Activated T-cell treated with anti-CD3 and anti-CD28 coated beads, Interleukin-2, amount 50 U/mL, for 48 hours (primary cell): Measurements from ENCODE around the gene SH2D7.

ENCODE experiments used
- DNase-seq, 2 experiments: peaks; one replicate each; pipeline ENCODE4 v3.0.0-alpha.2; 2020

SH2D7 gene

DNA sequence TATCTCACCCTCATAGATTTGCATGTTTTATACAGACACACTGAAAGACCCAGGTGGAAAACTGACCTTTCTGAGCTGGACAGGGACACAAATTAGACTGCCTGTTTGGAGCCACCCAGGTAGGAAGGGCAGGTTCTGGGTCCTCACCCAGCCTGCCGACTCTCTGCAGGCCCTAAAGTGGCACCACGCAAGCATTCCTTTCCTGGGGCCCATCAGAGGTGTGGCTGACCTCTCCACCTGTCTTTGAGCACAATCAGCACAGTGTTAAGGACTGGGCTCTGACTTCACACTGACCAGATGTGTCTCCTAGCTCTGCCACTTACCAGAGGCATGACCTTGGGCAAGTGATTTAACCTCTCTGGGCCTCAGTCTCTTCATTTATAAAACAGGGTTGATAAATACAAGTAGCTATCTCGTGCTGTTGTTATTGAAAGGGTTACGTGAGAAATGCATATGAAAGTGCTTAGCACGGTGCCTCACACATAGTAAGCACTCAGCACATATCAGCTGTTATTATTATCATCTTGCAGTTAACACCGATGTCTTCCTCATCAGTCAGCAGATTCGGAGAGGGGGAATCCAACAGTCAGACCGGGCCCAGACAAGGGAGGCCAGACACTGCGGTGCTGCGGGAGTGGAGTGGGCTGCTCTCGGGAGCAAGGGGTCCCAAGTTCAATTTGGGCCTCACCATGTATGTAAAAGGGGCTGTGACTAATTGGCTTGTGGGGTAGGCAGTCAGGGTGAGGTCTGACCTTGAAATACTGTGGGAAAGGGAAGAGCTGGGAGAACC lies 12.9 kb upstream of the SH2D7 start:
- no peak for DNase-seq

DNA sequence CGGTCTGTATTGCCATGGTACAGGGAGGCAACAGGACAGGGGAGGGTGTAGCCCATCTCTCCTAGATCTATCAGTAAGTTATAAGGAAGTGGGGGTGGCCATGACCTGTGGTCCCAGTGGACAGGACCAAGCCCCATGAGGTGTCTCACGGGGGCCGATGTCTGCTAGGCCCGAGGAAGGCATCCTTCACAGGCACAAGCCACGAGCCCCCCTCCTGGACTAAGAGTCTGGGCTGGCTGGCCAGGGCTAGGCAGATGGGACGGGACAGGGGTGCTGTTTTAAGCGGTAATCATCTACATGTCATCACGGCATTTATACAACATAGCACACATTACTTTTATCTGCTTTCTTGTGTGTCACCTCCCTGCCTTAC lies 12.3 kb upstream of the SH2D7 start:
- no peak for DNase-seq

DNA sequence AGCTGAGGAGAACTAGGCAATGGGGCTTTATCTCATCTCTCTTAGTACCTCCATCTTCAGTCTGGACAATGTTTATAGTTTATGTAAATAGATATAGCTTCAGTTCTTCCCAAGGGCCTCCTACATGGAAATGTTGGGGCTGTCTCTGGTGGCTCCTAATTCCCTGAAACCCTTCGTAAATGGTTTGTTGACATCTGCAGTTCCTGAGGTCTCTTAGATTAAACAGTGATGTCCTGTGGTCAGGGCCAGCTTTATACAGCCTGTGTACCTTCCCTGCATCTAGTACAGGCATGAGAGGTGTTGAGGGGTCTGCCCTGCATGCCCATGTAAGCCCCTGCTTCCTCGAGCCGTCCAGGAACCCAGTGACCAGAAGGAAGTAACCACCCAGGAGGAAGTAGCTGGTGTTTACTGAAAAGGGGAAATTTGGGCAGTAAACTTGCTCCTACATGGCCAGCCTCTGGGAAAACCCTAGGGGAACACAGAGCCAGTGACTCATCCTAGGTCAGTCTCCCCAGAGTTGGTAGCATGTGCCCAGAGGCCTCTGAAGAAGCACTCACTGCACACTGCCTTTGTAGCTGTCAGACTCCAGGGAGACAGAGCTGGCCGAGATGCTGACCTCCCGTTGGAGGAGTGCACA lies 10.1 kb upstream of the SH2D7 start:
- DNase-seq: no peak

DNA sequence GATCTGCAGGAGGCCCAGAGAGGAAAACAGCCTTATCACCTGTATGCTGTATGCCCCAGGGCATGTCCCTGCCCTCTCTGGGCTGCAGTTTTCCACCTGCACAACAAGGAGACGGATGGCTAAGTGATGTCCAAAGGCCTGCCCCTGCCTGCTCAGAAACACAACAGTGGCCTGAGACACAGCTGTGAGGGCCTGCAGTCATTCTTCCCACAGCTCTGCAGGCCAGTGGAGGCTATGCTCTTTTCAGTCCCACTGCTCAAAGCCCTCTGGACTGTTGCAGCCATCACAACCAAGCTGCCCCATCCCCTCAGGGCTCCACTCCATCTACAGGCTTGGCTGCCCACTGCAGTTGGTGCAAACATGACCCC lies 9.6 kb upstream of the SH2D7 start:
- no peak for DNase-seq

DNA sequence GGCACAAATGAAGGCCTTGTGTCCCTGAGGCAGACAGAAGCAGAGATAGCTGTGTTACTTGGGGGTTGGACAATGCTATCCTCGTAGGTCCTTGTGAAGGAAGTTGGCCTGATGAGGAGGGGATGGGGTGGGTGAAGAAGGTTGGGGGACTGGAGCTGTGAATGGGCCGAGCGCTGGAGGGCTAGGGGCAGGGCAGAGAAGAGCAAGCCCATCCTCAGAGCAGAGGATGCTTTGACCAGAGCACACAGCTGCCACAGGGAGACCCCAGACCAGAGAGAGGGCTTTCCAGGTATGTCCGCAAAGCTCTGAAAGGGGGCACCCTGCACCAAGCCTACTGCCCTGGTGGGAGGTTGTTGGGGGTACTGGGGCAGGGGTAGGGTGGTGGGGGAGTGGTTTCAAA lies 9.2 kb upstream of the SH2D7 start:
- DNase-seq: no peak

DNA sequence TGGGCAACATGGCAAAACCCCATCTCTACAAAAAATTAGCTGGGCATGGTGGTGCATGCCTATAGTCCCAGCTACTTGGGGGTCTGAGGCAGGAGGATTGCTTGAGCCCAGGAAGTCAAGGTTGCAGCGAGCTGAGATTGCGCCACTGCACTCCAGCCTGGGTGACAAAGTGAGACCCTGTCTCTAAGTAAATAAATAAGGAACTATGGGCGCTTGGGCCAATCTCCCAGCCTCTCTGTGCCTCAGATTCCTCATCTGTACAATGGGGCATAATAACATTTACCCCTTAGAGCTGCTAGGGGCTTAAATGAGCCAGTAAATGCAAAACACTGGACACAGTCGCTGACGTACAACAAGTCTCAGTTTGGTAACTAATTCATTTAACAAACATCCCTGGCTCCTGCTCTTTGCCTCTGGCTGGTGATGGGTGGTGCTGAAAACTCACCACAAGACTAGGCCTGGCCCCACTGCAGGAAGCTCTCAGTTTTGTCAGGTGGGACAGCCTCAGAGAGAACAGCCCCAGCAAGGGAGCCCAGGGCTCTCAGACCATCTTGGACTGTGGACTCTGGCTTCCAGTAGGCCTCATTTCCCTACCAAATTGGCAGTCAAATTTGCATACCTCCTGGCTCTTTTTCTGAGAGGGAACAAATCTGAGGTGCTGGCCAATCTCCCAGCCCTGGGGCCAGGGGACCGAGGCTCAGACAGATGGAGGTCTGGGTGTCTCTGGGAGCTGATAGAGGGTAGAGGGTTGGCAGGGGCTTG lies 8.5 kb upstream of the SH2D7 start:
- no peak for DNase-seq

DNA sequence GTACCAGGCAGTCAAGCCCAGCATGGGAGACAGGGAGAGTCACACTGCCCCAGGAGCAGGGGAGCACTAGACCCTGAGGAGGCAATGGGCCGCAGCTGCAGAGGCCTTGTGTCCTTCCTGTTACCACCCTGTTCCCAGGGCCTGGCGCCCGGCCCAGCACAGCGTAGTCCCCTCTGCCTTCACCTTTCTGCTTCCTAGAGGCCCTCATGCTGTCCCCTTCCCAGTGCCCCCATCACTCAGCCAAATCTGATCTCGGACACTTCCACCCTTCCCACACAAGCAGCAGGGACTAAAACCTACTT lies 8.0 kb upstream of the SH2D7 start:
- no peak for DNase-seq

DNA sequence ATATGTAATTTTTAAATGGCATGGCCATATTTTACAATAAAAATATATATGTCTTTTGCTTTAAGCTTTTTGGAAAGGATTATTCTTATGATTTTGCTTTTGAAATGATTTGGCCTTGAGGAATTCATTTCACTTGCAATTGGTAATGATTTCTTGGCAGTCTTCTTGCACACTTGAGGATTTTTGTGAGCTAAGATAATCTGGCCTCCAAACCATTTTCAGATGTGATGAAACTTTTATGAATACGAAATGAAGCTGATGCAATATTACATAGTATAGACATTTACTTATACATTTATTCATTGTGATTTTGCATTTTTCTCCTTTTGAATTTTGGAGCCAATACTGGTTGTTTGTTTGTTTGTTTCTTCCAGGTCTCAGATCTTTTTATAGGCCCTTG lies 6.4 kb upstream of the SH2D7 start:
- no peak for DNase-seq

DNA sequence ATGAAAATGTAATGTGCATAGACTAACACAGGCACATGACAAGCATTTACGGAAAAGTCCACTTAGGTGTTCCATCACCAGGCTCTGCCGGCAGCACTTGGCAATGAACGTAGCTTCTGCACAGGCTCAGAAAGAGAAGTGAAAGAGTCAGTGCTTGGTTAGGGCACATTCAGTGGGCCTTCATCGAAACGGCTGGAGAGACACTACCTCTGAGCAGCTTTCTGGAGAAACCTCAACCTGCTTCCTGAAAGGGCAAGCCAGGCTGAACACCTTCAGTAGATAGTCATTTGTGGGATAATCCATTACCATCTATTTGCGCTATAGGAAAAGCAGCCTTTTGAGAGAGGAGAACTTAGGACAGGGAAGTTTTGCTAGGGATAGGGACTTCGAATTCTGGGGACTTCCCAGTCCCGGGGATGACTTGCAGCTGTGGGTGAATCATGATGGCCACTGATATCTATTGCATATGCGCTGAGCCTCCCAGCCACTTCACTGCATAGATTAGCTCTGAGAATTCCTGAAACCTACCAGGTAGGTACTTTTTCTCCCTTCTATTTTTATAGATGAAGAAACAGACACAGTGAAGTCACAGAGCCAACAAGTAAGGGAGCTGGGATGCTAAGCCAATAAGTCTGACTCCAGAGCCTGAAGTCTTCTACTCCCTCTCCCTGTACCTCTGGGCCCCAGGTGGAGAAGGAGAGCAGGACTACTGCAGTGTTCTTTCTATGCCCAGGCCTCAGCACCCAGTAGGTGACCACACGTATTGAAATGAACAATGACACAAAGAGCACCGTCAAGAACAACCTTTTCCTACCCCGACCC lies 4.2 kb upstream of the SH2D7 start:
- DNase-seq: no peak

DNA sequence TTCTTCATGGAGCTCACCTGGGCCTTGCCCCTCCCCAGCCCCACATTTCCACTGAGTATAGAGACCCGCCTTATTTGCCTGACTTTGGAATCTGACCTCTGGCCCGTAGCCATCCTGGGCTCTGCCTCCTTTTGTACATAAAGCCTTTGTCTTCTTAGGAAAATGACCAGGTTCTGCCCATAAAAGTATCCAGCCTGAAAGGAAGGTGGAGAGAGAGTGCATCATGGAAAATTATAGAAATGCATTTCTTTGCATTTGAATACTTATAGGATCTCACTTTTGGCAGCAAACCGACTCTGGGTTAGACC lies 3.6 kb upstream of the SH2D7 start:
- DNase-seq: no peak

DNA sequence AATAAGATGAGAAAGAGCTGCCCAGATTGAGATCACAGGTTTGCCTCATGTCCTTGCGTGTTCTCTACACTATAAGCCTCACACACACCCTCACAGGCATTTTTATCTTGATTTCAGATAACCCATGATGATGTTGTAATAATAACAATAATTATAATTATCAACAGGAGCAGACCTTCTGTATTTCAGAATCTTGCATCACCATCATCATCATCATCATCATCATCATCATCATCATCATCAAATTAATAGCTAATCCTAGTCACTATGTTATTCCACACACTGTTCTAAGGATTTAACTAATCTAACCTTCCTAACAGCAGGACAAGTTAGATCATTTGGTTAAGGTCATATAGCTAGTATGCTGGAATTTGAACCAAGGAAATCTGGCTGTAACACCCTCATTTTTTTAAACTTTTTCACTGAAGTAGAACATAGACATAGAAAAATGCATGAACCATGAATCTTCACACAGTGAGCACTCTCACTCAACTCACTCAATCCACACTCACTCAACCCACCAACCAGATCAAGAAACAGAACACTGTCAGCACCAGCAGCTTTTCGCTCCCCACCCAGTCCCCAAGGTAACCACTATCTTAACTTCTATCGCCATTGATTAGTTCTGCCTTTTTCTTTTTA lies 1.8 kb upstream of the SH2D7 start:
- DNase-seq: no peak

DNA sequence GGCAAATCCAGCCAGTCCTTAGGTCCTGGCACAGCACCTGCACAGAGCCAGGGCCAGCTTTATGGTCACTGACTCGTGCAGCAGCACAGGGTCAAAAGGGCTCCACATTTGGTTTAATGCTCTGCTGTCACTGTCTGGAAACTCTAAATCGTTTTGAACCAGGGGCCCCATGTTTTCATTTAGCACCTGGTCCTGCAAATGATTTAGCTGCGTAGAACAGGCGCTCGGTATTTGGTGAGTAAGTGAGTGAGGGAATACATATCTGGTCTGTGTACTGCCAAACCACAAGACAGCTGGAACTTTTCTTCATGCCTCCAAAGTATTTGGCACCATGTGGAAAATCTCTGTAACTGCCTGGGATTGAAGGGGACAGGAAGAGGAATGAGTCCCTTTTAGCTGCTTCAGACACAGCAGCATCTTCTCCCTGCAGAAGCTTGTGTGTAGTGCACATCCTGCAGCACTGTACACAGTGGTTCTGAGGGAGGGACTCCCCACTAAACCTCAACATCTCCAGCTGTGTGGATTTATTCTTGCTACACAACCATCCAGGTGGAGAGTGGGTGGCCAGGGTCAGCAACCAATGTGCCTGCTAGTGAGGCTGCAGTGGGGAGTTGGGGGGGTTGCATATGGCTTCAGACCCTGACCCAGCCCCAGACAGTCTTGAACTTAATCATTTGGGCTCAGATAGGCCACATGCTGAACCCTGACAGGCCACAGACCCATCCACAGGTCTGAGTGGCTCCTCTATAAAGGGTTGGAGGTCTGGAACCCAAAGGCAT lies 1.1 kb downstream of the SH2D7 start:
- DNase-seq: no peak

DNA sequence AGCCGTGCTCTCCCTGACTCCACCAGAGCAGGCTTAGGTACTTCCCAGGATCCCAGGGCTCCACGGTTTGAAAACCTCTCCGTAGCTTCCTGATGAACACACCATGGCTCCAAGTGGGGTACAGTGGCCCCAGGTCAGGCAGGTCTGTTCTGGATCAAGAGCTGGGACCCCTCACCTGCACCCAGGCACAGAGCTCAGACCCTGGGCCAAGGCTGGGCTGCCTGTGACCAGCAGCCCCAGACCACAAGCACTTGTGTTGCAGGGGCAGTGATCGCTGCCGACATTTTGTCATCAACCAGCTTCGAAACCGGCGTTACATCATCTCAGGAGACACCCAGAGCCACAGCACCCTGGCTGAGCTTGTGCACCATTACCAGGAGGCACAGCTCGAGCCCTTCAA lies 5.3 kb downstream of the SH2D7 start:
- DNase-seq: no peak

DNA sequence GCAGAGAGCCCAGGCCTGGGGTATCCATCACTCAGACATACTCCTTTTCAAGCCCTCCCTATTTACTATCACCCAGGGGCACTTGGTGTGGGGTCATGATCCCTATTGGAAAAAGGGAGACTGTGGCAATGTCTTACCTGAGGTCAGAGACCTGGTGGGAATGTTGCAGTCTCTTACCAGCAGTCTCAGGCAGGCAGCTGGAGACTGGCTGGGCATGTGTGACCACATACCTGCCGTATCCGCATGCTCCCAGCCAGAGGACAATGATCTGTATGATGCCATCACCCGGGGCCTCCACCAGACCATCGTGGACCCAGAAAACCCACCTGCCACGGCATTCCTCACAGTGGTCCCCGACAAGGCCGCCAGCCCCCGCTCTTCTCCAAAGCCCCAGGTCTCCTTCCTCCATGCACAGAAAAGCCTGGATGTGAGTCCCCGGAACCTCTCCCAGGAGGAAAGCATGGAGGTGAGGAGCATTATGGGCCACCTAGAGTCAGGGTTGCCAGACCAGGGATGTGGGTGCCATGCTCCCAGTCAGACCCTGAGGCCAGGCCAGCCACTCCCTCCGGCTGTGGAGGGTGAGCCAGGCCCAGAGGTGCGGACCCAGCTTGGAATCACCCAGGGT lies 5.9 kb downstream of the SH2D7 start:
- no peak for DNase-seq

DNA sequence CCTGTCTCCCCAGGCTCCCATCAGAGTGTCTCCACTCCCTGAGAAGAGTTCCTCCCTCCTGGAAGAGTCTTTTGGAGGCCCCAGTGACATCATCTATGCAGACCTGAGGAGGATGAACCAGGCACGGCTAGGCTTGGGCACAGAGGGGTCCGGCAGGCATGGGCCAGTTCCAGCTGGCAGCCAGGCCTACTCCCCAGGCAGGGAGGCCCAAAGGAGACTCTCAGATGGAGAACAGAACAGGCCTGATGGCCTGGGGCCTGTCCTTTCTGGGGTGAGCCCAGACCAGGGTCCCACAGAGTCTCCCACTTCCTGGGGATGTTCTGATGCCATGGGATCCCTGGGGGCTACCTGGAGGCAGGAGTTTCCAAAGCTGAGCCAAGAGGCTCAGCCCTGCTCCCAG lies 8.5 kb downstream of the SH2D7 start:
- no peak for DNase-seq

DNA sequence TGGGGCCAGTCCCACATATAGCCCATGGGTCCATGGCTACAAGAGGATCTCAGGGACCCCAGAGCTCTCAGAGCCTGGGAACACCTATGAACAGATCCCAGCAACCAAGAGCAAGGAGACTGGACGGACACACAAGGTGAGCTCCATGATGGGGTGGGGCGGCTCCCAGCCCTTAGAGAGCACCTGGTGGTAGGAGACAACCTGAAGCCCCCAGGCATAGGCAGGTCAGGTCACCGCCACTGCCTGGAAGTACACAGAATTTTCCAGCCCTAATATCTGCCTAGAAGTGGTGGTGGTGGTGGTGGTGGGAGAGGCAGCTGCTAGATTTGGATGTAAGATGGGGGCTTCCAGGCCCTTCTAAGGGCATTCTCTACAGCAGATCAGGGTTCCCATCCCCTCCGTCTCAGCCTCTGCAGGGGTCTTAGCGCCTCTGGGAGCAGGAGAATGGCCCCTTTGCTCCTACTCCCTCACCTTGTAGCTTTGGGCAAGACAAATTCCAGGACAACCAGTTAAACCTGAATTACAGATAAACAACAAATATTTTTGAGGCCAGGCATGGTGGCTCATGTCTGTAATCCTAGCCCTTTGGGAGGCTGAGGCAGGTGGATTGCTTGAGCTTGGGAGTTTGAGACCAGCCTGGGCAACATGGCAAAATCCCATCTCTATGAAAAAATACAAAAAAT lies 9.2 kb downstream of the SH2D7 start:
- no peak for DNase-seq

DNA sequence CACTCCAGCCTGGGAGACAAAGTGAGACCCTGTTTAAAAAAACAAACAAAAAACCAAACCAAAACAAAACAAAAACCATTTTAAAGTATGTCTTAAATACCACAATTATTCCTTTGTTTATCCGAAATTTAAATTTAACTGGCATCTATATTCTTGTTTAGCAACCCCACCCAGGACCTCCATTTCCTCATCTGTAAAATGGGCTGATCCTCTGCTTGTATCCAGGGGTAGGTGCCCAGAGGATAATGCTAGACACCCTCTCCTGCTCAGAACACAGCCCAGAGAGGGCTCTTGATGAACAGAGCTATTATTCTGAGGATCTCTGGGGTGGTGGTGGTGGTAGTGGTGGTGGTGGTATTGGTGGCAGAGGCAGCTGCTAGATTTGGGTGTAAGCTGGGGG lies 9.8 kb downstream of the SH2D7 start:
- no peak for DNase-seq

DNA sequence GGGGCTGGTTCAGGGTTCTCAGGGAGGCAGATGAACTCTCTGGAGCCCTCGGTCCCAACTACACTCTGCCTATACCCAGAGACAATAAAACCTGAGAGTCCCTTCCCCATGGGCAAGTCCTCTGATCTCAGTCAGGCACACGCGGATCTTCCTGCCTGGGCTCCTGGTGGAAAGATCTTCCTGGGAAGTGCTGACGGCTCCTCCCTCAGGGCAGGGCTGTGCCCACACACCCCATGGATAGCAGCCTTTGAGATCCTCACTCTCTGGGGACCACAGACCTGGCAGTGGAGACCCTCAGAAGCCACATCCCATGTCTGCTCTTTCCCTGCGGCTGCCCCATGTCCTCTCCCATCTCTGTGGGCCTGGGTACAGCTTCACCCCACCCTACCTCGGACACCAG lies 10.4 kb downstream of the SH2D7 start:
- DNase-seq: no peak

DNA sequence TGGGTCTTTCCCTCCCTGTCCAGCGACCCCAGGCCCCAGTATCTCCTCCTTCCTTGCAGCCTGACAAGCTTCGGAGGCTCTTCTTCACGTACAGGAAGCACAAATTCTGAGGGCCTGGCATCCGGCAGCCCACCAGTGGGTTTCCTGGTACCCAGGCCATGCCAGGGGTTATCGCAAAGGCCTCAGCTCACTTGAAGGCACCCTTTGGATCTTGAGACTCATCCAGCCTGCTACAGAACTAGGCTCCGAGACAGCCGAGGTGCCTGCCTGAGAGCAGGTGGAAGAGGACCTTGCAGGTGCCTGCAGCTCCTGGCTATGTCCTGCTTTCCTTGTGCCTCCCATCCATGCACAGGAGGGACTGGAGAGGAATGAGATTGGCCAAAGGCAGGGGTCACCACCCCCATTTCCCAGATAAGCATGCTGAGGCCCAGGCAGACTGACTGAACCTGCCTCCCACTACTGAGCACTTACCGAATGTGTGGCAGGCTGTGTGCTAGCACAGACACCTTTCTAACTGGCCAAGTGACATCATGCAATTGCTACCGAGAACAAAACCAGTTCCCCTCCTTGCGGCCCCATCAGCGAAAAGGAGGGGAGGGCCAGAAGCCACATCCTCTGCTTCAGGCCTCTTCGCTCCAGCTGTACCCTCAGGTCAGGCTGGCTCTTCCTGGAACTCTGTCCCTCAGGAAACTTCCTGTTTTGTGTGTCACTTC lies 11.2 kb downstream of the SH2D7 start:
- peak; percentile 69 to 76 for DNase-seq

DNA sequence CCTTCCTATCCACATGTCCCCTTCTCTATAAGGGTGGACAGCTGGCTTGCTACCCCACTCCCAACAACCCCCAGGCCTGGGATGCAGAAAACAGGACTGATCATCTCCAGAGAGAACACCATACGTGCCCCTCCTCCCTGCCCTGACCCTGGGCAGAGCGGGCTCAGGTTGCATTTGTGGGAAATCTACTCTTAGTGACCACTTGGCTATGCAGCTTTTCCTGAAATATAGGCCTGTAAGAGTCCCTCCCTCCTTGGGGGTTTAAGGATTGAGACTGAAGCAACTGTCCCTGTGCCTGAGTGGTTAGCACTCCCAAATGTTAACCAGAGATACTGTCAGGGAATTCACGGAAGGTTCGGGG lies 11.7 kb downstream of the SH2D7 start:
- DNase-seq: no peak
